GM12891 (cell line): ENCODE data around the gene DMAC2L.

Experiments
- DNase-seq: peaks from one replicate; pipeline ENCODE4 v3.0.0; 2011; ENCODE audit warnings: low spot score; ENCODE audit not compliant: insufficient read length
- FAIRE-seq: peaks from 2 replicates; lab custom pipeline; 2011; peaks lifted over from hg19 to GRCh38; lab: Jason Lieb, UNC
- PAX5 ChIP-seq: IDR thresholded peaks from 2 replicates; pipeline ENCODE4 v1.6.1; 2011; ENCODE audit warnings: low read length, moderate library complexity, mild to moderate bottlenecking; ENCODE audit not compliant: insufficient read depth, severe bottlenecking
- POLR2A ChIP-seq: IDR thresholded peaks from 2 replicates; pipeline ENCODE4 v1.6.1; 2011; ENCODE audit warnings: low read depth, low read length, control low read depth
- POLR2AphosphoS5 ChIP-seq: IDR thresholded peaks from 2 replicates; pipeline ENCODE4 v1.6.1; 2011; ENCODE audit warnings: low read depth, low read length, control low read depth
- POU2F2 ChIP-seq: IDR thresholded peaks from 2 replicates; pipeline ENCODE4 v1.6.1; 2011; ENCODE audit warnings: low read depth, mild to moderate bottlenecking, control low read depth, low read length, moderate library complexity
- SPI1 ChIP-seq: IDR thresholded peaks from 2 replicates; pipeline ENCODE4 v1.6.1; 2011; ENCODE audit warnings: low read depth, low read length, control low read depth
- TAF1 ChIP-seq: IDR thresholded peaks from 2 replicates; pipeline ENCODE4 v1.6.1; 2011; ENCODE audit warnings: low read depth, low read length, control low read depth

DMAC2L gene

DNA sequence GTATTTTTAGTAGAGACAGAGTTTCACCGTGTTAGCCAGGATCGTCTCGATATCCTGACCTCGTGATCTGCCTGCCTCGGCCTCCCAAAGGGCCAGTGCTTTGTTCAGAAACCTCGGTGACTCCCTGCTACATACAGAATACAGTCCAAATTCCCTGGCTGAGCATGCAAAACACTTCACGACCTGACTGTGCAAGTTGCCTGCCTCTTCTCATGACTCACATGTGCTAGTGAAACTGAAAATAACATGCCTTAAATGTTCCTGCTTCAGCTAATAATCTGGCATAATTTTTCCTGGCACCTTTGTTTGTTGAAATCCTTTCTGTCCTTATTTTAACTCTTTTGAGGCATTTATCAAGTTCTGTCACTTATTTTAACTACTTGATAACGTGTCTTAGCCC lies 8.2 kb downstream of the DMAC2L start:
- no peak for TF ChIP-seq PAX5
- TF ChIP-seq SPI1 = no peak
- TF ChIP-seq POU2F2 = no peak
- no peak for TF ChIP-seq POLR2A
- no peak for TF ChIP-seq TAF1
- TF ChIP-seq POLR2AphosphoS5 = no peak
- FAIRE-seq (no peak), DNase-seq (no peak)

DNA sequence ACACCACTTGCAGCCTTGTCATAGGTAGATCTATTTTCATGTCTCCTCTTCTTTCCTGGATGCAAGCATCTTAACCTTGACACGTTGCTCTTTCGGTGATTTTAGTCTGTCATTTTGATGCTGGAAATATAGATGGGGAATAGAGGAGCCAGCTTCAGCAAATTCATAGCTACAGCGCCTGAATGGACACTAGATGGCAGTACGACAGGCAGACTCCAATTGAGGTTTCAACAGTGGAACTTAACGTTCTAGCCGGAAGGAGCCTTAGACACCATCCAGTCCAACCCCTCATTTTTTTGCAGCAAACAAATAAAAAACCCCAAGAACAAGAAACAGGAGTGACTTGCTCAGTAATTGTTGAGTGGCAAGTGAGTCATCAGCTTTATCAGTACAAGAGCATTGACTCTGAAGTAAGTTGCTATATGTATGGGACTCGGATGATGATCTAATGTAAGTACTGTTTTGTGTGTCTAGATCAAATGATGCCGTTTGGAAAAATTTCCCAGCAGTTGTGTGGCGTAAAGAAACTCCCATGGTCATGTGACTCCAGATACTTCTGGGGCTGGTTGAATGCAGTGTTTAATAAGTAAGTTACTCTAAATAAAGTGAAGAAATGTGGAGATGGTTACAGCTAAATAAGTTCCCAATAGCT lies 9.0 kb downstream of the DMAC2L start:
- TF ChIP-seq POU2F2 (no peak), PAX5 (no peak), POLR2A (no peak), SPI1 (no peak), POLR2AphosphoS5 (no peak), TAF1 (no peak)
- FAIRE-seq (peak; percentile 90), DNase-seq (no peak)

DNA sequence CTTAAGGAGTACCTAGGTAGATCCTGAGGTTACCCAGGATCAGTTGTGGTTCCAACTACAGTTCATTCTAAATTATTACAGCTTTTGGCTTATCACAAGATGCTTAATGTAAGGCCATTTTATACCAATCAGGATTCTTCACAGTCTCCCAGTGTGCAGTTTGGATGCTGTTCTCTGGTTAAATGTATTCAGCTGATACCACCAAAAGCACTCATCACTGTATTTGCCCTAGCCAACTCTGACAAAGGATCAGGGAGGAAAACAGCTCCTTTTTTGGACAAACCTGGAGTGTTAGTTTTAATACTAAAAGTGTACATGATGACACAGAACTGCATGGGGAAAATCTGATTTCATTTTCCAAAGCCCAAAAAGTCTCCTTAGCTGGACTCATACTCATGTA lies 19.5 kb downstream of the DMAC2L start:
- no peak for TF ChIP-seq POU2F2
- no peak; the same call in 1 of the 2 replicates for TF ChIP-seq POLR2AphosphoS5
- DNase-seq (no peak), FAIRE-seq (no peak)

DNA sequence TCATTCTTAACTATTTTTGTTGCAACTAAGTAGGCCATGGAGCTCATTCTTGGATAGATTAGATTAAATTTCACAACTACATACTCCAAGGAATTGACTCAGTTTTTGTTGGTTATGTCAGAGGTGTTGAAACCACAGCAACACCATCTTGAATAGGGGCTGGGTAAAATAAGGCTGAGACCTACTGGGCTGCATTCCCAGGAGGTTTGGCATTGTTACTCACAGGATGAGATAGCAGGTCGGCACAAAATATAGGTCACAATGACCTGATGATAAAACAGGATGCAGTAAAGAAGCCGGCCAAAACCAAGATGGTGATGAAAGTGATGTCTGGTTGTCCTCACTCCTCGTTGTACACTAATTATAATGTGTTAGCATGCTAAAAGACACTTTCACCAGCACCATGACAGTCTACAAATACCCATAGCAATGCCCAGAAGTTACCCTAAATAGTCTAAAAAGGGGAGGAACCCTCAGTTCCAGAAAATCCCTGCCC lies 20.9 kb downstream of the DMAC2L start:
- FAIRE-seq (no peak), DNase-seq (no peak)
- no peak for TF ChIP-seq SPI1
- no peak for TF ChIP-seq POLR2AphosphoS5
- no peak for TF ChIP-seq POLR2A
- no peak for TF ChIP-seq TAF1
- no peak for TF ChIP-seq POU2F2
- TF ChIP-seq PAX5 = no peak

DNA sequence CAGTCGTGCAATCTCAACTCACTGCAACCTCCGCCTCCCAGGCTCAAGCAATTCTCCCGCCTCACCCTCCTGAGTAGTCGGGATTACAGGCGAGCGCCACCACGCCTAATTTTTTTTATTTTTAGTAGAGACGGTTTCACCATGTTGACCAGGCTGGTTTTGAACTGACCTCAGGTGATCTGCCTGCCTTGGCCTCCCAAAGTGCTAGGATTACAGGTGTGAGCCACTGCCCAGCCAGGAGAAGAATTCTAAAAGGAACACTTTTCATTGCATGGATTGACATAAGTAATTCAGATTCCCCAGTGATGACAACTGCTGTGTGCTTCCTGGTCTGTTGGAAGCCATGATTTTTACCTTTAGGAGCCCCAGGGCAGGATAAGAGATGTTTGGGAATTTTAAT lies 22.1 kb downstream of the DMAC2L start:
- TF ChIP-seq POLR2AphosphoS5 (no peak), TAF1 (no peak), PAX5 (no peak), POU2F2 (no peak), POLR2A (no peak), SPI1 (no peak)
- DNase-seq (no peak), FAIRE-seq (no peak)

DNA sequence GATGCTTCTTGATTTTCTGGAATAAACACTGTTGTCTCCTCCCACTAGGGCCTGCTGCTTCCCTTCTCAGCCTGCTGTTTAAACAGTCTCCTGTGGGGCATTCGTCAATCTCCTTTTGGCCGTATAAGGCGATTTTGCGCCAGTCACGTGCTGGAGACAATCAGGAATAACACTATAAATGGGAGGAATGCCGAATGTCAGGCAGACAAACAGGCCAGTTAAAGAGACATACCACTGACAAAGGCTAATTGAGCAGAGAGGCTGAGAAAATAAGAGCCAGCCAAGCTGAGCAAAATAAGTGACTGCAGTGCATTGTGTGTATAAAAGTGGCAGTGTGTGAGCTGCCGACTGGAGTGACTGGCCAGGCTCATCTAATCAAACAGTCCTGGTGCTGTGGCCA lies 23.3 kb downstream of the DMAC2L start:
- FAIRE-seq (no peak), DNase-seq (no peak)
- TF ChIP-seq TAF1 (no peak), POLR2A (no peak), POU2F2 (no peak), PAX5 (no peak), SPI1 (no peak), POLR2AphosphoS5 (no peak)

DNA sequence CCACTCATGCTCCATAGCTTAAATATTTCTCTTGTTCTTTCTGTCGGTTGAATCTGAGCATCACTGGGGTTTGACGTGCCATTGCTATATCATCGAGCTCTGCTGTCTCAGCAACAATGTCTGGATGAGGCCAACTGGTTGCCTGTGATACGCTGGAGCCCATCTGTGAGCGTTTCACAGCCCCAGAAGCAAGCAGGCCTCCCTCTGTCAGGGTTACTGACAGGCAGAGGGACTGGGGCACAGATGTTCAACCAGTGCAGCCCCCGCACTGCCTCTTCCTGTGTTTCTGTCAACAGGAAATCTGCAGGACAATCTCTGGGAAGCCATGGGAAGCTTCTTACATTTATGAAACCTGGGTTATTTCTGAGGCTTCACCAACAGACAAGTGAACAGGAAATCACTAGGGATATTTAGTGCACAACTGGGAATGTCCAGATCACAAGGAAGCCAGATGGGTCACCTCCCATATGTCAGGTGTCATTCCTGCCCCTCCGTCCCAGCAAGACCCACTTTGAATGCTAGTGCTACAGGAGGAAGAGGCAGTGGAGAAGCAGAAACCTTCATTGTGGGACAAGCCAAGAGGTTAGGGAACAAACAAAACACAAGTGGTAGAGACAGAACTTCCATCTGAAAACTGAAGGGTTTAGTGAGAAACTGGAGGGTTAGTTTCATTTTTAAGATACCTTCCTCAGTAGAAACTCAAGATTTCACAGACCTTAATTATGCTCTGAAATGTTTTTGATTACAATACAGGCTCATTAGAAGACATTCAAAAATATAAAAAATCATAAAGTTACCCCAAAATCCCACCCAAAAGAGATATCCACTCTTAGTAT lies 24.1 kb downstream of the DMAC2L start:
- TF ChIP-seq POU2F2 = no peak
- TF ChIP-seq POLR2AphosphoS5 = no peak
- no peak for TF ChIP-seq TAF1
- no peak for TF ChIP-seq PAX5
- no peak for TF ChIP-seq POLR2A
- no peak for TF ChIP-seq SPI1
- FAIRE-seq (peak; percentile 41), DNase-seq (no peak)

DNA sequence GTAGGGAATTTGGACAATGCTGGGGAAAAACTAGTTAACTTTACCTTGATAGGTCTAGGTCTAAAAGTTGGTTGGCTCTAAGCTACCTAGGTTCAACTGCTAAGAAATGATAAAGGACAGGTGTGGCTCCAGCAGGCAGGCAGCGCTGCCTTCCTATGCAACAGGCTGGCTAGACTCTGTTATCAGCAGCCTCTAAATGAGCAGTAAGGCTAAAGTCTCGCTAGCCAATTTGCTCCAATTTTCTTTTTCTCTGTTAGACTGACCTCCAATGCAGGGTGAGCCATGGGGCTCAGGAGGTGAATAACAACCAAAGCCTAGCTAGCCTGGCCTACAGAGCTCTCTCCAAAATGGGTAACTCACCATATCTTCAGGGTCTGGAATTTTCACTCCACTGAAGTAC lies 26.5 kb downstream of the DMAC2L start:
- no peak for DNase-seq
- TF ChIP-seq PAX5 (no peak), TAF1 (no peak), POLR2AphosphoS5 (no peak), POU2F2 (no peak), POLR2A (no peak), SPI1 (no peak)
- FAIRE-seq = no peak

DNA sequence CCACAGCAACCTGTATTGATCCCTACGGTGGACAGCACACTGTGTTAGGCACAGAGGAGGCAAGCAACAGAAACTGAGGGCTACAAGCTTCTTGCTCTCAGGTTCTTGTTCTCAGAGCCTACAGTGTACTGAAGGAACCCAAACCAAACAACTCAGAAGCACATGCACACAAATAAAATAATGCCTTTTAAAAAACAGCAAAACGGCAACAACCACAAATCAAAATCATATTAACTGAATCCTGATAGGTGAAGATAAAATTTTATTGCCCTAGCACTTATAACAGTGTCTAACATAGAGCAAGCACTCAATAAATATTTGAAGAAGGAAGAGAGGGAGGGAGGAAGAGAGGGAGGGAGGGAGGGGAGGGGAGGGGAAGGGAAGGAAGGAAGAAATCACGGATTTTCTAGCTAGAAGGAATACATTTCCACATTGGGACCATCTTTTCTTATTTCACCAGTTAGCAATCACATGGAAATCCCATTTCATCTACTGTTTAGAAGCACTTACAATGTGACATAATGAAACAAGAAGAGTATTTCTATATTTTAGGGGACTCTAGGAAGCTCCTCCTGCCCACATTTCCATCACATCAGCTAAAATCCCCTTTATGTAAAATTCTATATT lies 27.2 kb downstream of the DMAC2L start:
- TF ChIP-seq POLR2A = no peak
- no peak for TF ChIP-seq POLR2AphosphoS5
- no peak for TF ChIP-seq POU2F2
- DNase-seq = no peak
- no peak for FAIRE-seq
